PC-3 (cell line): ENCODE data around the gene CACNA1E.
"Not testable (repeated sequence)": the region's sequence is repeated elsewhere in the genome, so short reads cannot be mapped to it uniquely, and the experiment has no call there.

Experiments
- CTCF ChIP-seq: fragments of 300-600 bp; sonication (generic); conservative IDR thresholded peaks from 2 replicates; pipeline ENCODE4 v1.5.1; 2017; ENCODE audit warnings: antibody characterized with exemption, low read depth, mild to moderate bottlenecking, low read length
- EZH2 ChIP-seq: fragments of 300-600 bp; sonication (generic); IDR thresholded peaks from one replicate; pipeline ENCODE4 v1.6.1; 2017; ENCODE audit warnings: antibody characterized with exemption, mild to moderate bottlenecking, low read length; ENCODE audit not compliant: unreplicated experiment
- EZH2phosphoT487 ChIP-seq: fragments of 300-600 bp; sonication (generic); IDR thresholded peaks from 2 replicates; pipeline ENCODE4 v1.6.1; 2018; ENCODE audit warnings: mild to moderate bottlenecking, antibody characterized with exemption, low read length, borderline replicate concordance

- not testable (repeated sequence) for TF ChIP-seq CTCF, EZH2, EZH2phosphoT487
Observed at GRCh38 chr1:181854212-181854611, 370.9 kb downstream of the CACNA1E start.
